ENCODE measurements around the gene ATP8B1.

- no peak for TF ChIP-seq CTCF (IDR thresholded peaks at IDR 0.05; ENCODE audit: low read depth, low read length)
- no peak for TF ChIP-seq POLR2A (IDR thresholded peaks at IDR 0.05; ENCODE audit: extremely low read depth, insufficient read length)
Measured at GRCh38 chr18:57784801-57785114, 18.4 kb downstream of the ATP8B1 start.

Data from NB4 (cell line).